ENCODE data around the gene GALNT10. TPM values are rescaled to one million over a fixed set of nuclear protein-coding genes. Genes with fewer than 3 reads are reported as not detected.

Gene GALNT10
- total and polyA plus RNA-seq, 9 of the 15 experiments (the other 6 are each of a cell fraction or from before 2014, with no cell fraction given), result 4.6 to 37.1 (median 13.3) TPM

- TF ChIP-seq CREB3L1 (IDR thresholded peaks at IDR 0.05; ENCODE audit: borderline replicate concordance, low read depth), result no peak
These were observed 121.5 kb downstream of the GALNT10 start (continued) for GRCh38 chr5:154312000-154312399.

GRCh38 chr5:154312576-154312975 lies 122.0 kb downstream of the GALNT10 start:
- no peaks in the 10 kb centered on the region for H3K9me1 ChIP-seq (ENCODE audit: control insufficient read depth, insufficient read depth, low read length)
- no peak overlapping the region for H3K9ac ChIP-seq (ENCODE audit: insufficient read depth in 1 of 2, low read depth in 2 of 2, low read length in 2 of 2)
- TF ChIP-seq MTF1 (CRISPR knock-in tag; IDR thresholded peaks at IDR 0.05; ENCODE audit: borderline replicate concordance), result no peak
- TF ChIP-seq, protein P1, sequence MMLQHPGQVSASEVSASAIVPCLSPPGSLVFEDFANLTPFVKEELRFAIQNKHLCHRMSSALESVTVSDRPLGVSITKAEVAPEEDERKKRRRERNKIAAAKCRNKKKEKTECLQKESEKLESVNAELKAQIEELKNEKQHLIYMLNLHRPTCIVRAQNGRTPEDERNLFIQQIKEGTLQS (IDR thresholded peaks at IDR 0.05), result no peak
- TF ChIP-seq, protein P1 (CRISPR knock-in tag; conservative IDR thresholded peaks at IDR 0.05), result no peak
- TF ChIP-seq NFATC3 (IDR thresholded peaks at IDR 0.05), result no peak
- TF ChIP-seq TGIF2 (CRISPR knock-in tag; IDR thresholded peaks at IDR 0.05), result no peak
- no peak for TF ChIP-seq GABPA (tag; conservative IDR thresholded peaks at IDR 0.05; ENCODE audit: low read depth)
- TF ChIP-seq NFE2 (IDR thresholded peaks at IDR 0.05; ENCODE audit: low read depth), result no peak
- TF ChIP-seq, protein P2, sequence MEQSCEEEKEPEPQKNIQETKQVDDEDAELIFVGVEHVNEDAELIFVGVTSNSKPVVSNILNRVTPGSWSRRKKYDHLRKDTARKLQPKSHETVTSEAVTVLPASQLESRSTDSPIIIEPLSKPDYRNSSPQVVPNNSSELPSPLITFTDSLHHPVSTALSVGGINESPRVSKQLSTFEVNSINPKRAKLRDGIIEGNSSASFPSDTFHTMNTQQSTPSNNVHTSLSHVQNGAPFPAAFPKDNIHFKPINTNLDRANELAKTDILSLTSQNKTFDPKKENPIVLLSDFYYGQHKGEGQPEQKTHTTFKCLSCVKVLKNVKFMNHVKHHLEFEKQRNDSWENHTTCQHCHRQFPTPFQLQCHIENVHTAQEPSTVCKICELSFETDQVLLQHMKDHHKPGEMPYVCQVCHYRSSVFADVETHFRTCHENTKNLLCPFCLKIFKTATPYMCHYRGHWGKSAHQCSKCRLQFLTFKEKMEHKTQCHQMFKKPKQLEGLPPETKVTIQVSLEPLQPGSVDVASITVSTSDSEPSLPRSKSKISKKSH (CRISPR knock-in tag; IDR thresholded peaks at IDR 0.05), result no peak
- TF ChIP-seq HMGN3 (IDR thresholded peaks at IDR 0.05; ENCODE audit: borderline replicate concordance, extremely low read depth, insufficient read length, low read depth, low read length), result no peak
- TF ChIP-seq RCOR1 (IDR thresholded peaks at IDR 0.05; ENCODE audit: borderline replicate concordance in 1 of 2, low read depth in 2 of 2, low read length in 2 of 2), result no peak
- TF ChIP-seq PREB (CRISPR knock-in tag; IDR thresholded peaks at IDR 0.05), result no peak
- TF ChIP-seq ZNF384 (IDR thresholded peaks at IDR 0.05; ENCODE audit: low read depth, low read length), result no peak
- TF ChIP-seq HMG20B (CRISPR knock-in tag; IDR thresholded peaks at IDR 0.05), result no peak
- TF ChIP-seq GTF2E2 (tag; IDR thresholded peaks at IDR 0.05), result no peak
- no peak for TF ChIP-seq NR0B1 (IDR thresholded peaks at IDR 0.05; ENCODE audit: partially characterized antibody)
- H2AFZ ChIP-seq (ENCODE audit: low read depth, low read length), result no peak overlapping the region
- ChIA-PET CTCF (ENCODE audit: low intra/inter-chr PET ratio) (no interaction called here), POLR2A (no interaction called here)
- H3K4me3 ChIP-seq, result no peak overlapping the region
- no peak for FAIRE-seq
- no peak for ATAC-seq
- DNase-seq (ENCODE audit: extremely low read depth in 1 of 4, low spot score in 3 of 4), result no peak
- H3K4me2 ChIP-seq (ENCODE audit: insufficient read depth, low read length), result no peak overlapping the region
- intact Hi-C loops (cut with micrococcal nuclease), result no loop called here
- no peaks in the 10 kb centered on the region for H3K36me3 ChIP-seq (ENCODE audit: control insufficient read depth, insufficient read depth, low read length)
- no peaks in the 10 kb centered on the region for H3K4me1 ChIP-seq (replicated peaks in 1 of 2; ENCODE audit: control insufficient read depth in 2 of 2, insufficient read depth in 2 of 2, low read length in 2 of 2)
- H3K79me2 ChIP-seq (ENCODE audit: control insufficient read depth, insufficient read depth, low read length), result no peaks in the 10 kb centered on the region
- peaks cover 3% of the 10 kb centered on the region; the same call in 1 of the 2 replicates for H4K20me1 ChIP-seq (replicated peaks; ENCODE audit: control insufficient read depth, insufficient read depth, low read length)
- BruUV-seq (replicated peaks), result no TSS peak
- H3K27ac ChIP-seq (ENCODE audit: extremely low read depth, low read depth, low read length), result no peak overlapping the region
- in situ Hi-C loops (cut with MboI), result no loop called here
- H3K27me3 ChIP-seq (ENCODE audit: control insufficient read depth in 2 of 2, insufficient read depth in 2 of 2, low read length in 2 of 2), result no peaks in the 10 kb centered on the region
- H3K9me3 ChIP-seq (replicated peaks; ENCODE audit: control insufficient read depth, insufficient read depth, low read depth, low read length), result no peaks in the 10 kb centered on the region

All from K562 (cell line).